Activated CD4-positive, alpha-beta T cell treated with anti-CD3 and anti-CD28 coated beads, Interleukin-2, amount 50 U/mL, for 48 hours (primary cell): ENCODE data around the gene DBI.
"Not testable (repeated sequence)": the region's sequence is repeated elsewhere in the genome, so short reads cannot be mapped to it uniquely, and the experiment has no call there.

Experiments used
- DNase-seq, 2 experiments: peaks; one replicate each; pipeline ENCODE4 v3.0.0-alpha.2; 2020

Gene DBI

DNA sequence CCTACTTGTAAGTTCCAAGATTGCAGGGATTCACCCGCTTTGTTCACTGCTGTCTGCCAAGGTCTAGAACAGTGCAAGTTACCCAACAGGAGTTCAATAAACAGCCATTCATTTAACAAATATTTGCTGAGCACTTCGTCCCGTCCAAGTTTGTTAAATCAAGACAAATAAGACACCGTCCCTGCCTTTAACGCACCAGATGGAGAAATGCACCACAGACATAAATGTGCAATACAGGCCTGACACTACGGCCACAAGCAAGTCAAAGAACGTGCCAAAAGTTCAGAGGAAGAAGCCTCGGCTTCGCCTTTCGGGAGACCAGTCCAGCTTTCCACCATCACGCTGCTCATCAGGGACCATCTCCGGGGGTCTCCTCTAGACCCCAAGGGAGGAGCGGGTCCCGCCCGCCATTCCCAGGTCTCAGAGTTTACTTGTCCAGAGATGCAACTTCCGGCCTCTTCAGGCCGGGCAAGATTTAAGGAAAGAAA, 572 bp upstream of the DBI start:
- DNase-seq = no peak

DNA sequence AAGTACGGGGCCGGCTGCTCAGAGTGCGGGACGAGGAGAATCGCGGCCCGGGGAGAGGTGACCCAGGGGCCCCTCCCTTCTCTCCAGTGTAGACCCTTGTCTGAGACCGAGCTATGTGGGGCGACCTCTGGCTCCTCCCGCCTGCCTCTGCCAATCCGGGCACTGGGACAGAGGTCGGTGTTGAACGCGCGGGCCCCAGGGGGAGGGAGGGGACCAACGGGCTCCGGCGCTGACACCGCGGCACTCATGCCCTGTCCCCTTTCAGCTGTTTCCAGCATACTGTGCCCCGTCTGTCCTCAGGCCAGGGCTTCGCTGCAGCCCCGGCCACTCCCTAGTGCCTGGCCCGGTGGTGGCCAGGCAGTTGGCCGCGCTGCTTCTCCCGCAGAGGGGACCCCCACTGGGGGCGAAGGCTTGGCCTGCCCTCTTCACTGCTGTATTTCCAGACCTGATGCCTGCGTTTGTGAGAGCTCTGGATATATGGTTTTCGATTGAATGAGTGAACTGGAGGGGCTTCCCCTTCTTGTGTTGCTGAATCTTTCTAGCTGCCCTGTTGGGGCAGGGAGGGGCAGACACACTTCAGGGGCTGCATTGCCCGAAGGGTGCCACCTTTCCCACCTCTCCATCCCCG, 809 bp downstream of the DBI start:
- peak; percentile 52 to 66 for DNase-seq

DNA sequence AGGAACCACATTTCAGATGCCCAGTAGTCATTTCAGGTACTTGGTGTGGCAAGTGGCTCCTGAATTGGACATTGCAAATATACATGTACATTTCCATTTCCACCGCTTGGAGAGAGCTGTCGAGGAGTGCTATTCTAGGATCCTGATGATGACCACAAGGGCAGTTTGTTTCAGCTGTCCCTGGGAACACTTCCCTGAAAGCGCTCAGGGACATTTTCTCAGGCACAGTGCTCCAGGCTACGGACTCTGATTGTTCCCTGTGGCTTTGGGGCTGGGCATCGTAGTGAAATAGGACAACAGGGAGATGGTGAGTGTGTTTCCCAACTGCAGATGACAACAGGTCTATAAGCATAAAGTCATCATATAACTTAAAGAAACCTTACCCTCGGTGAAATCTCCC, 3.1 kb downstream of the DBI start:
- no peak for DNase-seq

DNA sequence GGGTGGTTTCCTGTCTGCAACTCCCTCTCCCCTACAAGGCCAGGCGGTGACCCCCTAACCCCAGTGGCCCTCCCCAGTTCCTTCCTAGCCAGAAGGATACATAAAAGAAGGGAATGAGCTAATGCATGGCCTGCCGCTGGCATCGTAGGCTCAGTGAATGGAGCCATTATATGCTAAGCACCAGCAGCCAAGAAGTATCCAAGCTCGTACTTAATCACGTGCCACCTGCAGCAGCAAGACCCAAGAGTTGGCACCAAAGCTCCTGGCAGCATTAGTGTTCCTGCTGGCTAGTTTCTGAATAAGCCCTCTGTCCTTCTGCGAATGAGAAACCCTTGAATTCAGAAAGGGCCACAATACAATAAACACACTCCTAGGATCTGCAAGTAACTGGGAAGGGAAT, 4.3 kb downstream of the DBI start:
- DNase-seq = no peak

DNA sequence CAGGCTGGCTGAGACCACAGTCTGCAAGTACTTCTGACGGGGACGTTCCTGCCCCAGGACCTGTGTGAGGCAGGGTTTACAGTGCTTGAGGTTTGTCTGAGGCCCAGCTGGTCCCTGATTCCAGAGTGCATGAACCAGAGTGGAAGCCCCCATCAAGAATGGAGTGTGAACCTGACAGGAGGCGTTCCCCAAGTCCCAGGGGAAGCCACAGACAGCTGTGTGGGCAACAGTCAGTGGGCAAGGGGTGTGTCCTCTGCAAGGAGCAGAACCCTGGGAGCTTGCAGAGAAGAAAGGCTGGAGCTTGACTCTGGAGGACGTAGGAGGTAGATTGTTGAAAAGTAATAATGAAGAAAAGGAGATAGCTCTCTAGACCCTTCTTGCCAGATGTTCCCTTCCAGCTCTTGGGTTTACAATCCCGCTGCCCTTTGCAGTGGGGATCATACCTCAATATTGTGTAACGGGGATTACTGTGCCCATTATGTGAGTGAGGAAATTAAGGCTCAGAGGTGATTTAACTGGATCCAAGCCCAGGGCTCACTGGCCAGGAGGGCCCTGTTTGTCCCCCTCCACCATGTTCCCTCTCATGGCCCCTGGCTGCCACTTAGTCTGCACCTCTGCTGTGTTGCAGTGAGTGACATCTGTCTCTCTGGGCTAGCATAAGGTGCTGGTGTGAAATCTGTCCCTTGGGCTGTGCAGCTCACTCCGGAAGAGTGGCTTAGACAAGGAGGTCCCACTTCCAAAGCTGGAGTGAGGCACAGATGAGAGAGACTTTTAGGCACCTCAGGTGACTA, 6.2 kb downstream of the DBI start:
- no peak for DNase-seq

DNA sequence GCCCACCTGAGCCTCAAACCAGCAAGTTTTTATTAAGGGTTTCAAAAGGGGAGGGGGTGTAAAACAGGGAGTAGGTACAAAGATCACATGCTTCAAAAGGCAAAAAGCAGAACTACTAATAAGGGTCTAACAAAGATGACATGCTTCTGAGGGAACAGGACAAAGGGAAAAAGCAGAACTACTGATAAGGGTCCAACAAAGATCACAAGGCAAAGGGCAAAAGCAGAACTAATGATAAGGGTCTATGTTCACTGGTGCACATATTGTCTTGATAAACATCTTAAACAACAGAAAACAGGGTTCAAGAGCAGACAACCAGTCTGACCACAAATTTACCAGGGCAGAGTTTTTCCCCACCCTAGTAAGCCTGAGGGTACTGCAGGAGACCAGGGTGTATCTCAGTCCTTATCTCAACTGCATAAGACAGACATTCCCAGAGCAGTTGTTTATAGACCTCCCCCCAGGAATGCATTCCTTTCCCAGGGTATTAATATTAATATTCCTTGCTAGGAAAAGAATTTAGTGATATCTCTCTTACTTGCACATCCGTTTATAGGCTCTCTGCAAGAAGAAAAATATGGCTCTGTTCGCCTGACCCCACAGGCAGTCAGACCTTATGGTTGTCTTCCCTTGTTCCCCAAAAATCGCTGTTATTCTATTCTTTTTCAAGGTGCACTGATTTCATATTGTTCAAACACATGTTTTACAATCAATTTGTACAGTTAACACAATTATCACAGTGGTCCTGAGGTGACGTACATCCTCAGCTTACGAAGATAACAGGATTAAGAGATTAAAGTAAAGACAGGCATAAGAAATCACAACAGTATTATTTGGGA, 7.3 kb downstream of the DBI start:
- not testable (repeated sequence) for DNase-seq

DNA sequence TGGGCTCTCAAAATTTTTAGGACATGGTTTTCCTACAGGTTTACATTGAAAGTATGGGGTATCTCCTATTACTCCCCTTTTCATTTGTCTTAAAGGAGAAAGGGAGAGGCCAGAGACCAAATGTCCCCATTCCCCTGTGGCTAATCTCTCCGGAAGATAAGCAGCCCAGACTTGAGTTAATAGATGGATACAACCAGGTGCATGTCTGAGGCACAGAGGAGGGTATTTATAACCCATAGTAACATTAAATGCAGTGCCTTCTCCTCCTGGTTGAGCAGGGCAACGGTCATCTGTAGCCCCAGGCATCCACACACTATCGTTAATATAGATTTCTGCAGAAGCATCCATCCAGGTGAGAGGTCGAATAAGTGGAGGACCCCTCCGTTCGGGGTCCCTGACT, 9.6 kb downstream of the DBI start:
- DNase-seq = not testable (repeated sequence)

DNA sequence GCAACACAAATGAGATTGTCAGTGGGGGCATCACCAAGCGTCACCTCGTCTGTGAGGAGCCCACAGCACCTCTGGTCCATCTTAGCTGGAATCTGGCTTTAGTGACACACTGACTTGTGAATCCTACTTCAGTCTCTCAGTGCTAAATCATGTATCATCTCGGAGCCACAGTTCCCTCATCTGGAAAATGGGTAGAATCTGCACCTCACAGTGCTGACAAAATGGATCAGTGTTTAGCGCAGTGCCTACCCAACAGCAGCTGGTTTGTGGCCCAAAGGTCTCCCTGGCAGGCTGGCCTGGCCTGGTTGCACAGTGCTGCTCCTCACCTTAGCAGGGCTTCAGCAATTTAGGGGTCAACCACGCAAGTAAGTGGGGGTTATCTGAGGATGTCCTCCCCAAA, 10.0 kb downstream of the DBI start:
- DNase-seq = no peak

DNA sequence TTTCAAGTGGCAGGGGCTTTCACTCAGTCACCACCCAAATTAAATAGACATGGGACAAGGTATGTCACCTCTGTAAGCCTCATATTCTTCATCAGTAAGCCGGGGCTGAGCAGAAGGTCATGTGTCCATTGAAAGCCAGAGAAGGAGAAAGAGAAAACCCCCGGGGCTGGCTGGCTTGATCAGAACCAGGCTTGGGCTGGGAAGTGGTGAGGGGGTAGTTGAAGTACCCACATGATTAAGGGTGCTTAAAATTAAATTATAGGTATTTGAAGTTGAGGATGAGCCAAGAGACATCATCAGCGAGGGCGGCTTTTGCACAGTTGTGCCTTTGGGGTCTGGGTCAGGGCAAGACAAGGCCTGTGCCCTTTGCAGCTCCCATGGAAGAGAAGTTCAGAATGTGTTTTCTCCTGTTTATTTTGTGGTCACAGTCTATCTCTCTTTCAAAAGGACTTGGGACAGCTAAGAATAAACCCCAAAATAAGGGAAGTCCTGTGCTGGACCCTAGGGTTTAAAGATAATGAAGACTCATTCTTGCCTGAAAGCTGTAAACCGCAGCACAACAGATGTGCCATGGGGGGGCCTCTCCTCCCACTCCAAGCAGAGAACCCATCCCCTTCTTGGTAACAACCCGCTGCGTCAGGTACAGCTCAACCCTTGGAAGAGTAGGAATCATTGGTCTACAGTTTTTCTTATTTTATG, 10.7 kb downstream of the DBI start:
- DNase-seq = no peak

DNA sequence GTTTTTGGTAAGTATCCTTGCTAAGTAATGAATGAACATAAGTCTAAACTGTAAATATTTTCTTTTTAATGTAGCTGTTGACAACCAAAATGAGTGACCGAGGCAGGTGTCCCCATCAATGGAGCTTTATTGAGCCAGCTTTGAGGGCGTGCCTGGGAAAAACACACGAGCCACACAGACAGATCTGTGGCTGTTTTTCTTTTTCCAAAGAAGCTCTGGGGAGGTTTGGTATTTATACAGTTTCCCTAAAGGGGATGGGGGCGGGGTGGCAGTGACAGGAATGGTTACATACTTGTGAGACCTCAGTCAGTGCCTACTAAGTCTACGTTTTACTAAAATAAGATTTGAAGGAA, 11.2 kb downstream of the DBI start:
- no peak for DNase-seq

DNA sequence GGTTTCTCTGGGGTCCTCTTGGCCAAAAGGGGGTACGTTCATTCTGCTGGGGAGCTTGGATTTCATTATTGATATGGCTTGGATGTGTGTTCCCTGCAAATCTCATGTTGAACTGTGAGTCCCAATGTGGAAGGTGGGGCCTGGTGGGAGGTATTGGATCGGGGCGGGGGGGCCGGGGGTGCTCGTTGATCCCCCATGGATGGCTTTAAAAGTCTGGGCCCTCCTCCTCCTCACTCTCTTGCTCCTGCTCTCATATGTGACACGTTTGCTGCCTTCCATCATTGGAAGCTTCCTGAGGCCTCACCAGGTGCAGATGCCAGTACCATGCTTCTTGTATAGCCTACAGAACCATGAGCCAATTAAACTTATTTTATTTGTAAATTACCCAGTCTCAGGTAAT, 11.8 kb downstream of the DBI start:
- no peak for DNase-seq

DNA sequence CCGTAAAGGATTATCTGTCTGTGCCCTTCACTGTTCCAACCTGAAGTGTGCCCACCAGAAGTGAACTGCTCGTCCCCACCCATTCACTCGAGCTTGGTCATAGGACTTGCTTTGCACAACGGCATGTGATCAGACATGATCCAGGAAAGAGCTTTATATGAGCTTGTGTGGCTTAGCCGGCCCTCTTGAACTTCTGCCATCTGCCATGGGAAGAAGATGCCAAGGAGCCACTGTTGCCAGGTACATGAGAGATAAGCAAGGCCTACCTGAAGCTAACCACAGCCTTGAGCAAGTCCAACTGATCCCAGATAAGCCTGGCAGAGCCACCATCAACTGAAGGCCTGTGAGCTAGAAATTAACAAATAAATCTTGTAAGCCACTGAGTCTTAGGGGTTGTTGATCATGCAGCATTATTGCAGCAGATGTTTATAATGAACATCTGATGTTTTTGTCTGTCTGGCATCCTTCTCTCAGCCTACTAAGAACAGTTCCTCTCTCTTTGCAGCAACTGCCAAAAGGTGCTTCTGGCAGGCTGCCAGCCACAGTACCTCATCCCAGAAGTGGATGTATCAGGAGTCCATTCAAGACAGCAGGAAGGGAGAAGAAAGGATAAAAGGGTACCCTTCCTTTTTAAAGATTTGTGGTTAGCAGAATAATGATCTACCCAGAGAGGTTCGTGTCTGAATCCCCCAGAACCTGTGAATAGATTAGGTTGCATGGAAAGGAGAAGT, 16.8 kb downstream of the DBI start:
- DNase-seq = no peak

DNA sequence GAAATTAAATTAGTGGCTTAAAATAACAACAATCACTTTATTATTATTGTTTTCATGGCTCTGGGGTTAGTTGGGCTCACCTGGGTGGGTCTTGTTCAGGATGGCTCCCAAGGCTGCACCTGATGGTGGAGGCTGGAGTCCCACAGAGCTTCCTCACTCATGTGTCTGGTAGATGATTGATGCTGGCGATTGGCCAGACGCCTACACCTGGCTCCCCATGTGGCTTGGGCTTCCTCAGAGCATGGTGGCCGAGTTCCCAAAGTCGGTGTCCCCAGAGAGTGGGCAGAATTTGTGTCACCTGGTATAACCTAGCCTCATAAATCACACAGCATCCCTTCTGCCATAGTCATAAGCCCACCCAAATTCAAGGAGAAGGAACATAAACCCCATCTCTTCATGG, 18.2 kb downstream of the DBI start:
- DNase-seq = no peak

DNA sequence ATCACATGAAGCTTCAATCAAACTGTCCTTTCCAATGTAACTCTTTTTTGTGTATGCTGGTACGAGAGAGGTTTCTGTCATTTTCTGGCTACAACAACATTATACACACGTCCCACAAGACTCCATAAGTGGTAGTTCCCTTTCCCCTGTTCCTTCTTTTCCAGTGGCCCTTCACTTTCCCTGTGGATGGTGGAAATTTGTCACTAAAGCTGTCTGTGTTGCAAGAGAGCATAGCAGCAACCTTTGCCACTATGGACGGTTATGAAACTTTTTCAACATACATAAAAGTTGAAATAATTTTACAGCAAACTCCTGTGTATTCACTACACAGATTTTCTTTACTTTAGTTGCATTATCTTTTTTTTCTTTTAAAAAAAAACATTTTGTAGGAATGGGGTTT, 18.7 kb downstream of the DBI start:
- DNase-seq = no peak

DNA sequence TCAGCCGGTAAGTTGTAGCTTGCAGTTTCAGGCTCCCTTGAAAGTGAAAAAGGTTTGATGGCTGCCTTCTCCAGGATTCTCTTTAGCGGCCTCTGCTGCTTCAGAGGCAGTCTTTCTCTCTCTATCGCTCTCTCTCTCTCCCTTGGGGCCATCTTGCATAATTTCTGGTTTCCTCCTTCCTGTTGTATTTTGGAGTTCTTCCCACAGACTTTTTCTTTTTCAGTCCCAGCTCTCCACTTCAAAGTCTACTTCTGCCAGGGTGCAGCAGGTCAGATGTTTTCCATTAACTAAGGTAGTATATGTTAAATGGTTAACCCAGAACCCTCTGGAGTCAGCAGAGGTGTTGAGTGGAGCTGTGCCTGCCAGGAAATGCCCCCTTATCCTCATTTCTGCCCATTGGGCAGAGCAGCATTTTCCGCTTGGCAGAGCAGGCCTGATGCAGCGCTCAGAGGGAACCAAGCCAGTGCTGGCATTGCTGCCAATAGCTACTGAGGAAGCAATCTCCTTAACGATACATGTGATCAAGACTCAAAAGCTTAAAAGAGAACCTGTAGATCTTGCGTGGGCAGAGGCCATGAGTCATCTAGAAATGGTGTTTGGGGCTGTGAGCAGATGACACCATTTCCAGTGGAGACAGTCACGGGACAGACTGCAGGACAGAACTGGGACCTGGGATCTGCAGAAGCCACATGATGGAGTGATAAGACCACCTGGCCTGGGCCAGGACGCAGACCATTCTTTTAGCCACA, 20.8 kb downstream of the DBI start:
- peak; percentile 36 to 50 for DNase-seq

DNA sequence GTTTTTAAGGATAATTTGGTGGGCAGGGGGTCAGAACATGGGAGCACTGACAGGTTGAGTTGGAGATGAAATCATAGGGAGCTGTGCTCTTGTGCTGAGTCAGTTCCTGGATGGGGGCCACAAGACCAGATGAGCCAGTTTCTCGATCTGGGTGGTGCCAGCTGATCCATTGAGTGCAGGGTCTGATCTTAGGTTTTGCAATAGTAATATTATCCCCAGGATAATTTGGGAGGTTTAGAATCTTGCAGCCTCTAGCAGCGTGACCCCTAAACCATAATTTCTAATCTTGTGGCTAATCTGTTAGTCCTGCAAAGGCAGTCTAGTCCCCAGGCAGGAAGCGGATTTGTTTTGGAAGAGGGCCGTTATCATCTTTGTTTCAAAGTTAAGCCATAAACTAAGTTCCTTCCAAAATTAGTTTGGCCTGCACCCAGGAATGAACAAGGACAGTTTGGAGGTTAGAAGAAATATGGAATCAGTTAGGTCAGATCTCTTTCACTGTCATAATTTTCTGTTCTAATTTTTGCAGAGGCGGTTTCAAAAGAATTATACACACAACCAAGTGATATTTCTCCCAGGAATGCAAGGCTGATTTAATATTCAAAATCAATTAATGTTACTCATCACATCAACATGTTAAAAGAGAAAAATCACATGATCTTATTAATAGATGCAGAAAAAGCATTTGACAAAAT, 23.0 kb downstream of the DBI start:
- no peak for DNase-seq

DNA sequence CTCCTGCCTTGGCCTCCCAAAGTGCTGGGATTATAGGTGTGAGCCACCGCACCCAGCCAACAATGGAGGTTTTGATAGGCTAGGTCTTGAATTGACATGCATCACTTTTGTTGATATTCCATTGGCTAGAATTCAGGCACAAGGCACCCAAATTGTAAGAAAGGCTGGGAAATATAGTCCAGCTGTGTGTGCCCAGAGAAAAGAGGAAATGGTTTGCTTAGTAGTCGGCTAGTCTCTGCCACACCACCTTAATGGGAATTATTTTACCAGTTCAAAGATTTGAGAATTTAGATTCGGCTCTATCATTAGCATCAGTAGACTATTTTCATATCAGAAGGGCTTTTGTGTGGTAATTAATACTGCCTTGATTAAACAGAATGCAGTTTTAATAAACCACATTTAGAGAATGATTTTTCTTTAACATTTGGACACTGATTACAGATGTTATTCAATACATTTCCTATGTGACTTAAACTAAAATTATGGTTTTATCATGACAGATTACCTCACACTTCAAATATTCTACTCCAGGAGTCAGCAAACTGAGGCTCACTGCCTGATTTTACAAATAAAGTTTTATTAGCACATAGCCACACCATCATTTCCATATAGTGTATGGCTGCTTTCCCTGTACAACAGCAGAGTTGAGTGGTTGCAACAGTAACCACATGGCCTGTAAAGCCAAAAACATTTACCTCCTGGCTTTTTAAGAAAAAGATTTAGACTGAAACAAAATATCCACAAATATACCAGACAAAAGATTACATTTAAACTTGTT, 27.4 kb downstream of the DBI start:
- DNase-seq = no peak

DNA sequence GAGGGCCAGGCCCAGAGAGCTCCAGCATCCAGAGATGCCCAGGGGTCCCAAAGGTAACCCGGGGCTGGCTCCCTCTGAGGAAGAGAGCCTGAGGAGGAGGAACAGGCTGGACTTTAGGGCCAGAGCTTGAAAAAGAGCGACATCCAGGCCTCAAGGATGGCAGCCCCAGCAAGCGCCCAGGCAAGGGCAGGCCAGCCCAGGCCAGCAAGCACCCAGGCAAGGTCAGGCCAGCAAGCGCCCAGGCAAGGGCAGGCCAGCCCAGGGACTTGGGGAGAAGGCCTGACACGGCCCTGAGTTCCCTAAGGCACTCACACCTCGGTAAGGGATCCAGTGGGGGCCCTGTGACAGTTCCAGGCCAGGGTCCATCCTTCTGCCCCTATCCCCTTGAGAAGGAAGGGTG, 30.4 kb downstream of the DBI start:
- no peak for DNase-seq

DNA sequence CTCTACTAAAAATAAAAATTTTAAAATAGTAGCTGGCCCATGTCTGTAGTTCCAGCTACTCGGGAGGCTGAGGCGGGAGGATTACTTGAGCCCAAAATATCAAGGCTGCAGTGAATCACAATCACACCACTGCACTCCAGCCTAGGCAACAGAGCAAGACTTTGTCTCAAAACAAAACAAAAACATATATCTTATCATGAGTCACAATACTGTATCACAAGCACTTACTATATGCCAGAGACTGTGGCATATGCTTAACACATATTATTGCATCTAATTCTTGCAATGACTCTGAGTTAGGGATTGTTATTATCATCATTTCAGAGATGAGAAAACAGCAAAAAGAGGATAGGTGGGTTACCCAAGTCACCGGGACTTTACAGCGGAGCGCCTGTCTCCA, 35.3 kb downstream of the DBI start:
- no peak for DNase-seq
